Muscle of leg (tissue), 11 donors: Measurements from ENCODE around the gene PSENEN. TPM values are rescaled to one million over a fixed set of nuclear protein-coding genes. Genes with fewer than 3 reads are reported as not detected.

ENCODE experiments used
- DNase-seq: peaks from one replicate; pipeline ENCODE4 v3.0.0; 2013
- H3K27ac ChIP-seq: one replicate; pipeline ENCODE4 v1.5.1; 2013; ENCODE audit warnings: mild to moderate bottlenecking, low read length, control low read depth
- H3K27me3 ChIP-seq: one replicate; pipeline ENCODE4 v1.6.1; 2013; ENCODE audit warnings: low read length; ENCODE audit not compliant: control insufficient read depth, insufficient read depth
- H3K36me3 ChIP-seq: one replicate; pipeline ENCODE4 v1.6.1; 2013; ENCODE audit warnings: low read length; ENCODE audit not compliant: control insufficient read depth, insufficient read depth
- H3K4me1 ChIP-seq: one replicate; pipeline ENCODE4 v1.6.1; 2013; ENCODE audit warnings: low read length; ENCODE audit not compliant: control insufficient read depth, insufficient read depth
- H3K4me3 ChIP-seq: one replicate; pipeline ENCODE4 v1.5.1; 2013; ENCODE audit warnings: low read length, control low read depth
- H3K9me3 ChIP-seq: replicated peaks from 2 replicates; pipeline ENCODE4 v1.6.1; 2013; ENCODE audit warnings: low read depth, low read length; ENCODE audit not compliant: control insufficient read depth
- WGBS: methylation state at CpG from one replicate; pipeline ENCODE4 v1.1.5; 2013; ENCODE audit warnings: missing lambda C conversion rate; ENCODE audit not compliant: insufficient coverage; 5-methylcytosine and 5-hydroxymethylcytosine counted together
- polyA plus RNA-seq, 8 donors: library from polyadenylated mRNA; unstranded; fragments of 120-200 nt; gene quantifications; one replicate each; pipeline versions ENCODE4 v1.2.1 to v1.2.3, GENCODE V29; 2013; ENCODE audit warnings: inconsistent platforms in 1 of 8, low replicate concordance in 1 of 8; ENCODE audit not compliant: insufficient read length in 8 of 8, insufficient read depth in 1 of 8
- total RNA-seq: library from RNA; stranded (reverse); fragments of 120-200 nt; gene quantifications from one replicate; pipeline ENCODE4 v1.2.4, GENCODE V29; 2013

PSENEN gene
- total and polyA plus RNA-seq, 9 donors: 34.1 to 45.1 (median 37.1) TPM

DNA sequence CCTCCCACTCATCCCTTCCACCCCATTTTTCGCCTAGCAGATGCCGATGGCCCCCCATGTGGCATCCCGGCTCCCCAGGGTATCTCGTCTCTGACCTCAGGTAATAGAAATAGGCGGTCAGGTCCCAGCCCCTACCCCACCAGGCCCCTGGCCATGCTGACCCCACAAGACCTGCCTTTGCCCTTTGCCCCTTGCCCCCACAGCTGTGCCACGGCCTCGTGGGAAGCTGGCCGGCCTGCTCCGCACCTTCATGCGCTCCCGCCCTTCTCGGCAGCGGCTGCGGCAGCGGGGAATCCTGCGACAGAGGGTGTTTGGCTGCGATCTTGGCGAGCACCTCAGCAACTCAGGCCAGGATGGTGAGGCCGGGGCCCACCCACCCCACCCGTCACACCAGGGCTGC lies 35.3 kb downstream of the PSENEN start:
- no peaks in the 10 kb centered on the region for H3K27me3 ChIP-seq
- no peak overlapping the region for H3K4me3 ChIP-seq
- H3K36me3 ChIP-seq: peaks cover 49% of the 10 kb centered on the region
- peaks cover 12% of the 10 kb centered on the region for H3K4me1 ChIP-seq
- no peaks in the 10 kb centered on the region for H3K9me3 ChIP-seq
- no peak overlapping the region for H3K27ac ChIP-seq
- DNase-seq: no peak
- 94% methylated on average over 15 of the region's 20 CpGs for WGBS

DNA sequence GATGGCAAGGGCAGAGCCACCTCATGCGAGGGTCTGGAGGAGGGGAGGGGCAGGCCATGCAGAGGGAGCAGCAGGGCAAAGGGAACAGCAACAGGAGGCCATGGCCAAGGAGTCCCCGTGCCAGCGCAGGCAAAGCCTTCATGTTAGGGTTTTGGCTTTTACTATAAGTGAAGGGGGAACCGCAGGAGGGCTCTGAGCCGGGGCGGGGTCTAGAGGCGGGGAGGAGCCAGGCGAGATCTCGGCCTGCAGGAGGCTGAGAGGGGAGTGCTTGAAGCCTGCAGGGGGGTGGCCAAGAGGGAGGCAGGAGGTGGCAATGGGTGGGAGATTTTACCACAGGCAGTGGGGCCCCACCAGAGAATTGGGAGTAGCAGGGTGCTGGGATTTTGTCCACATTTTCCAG lies 36.2 kb downstream of the PSENEN start:
- no peaks in the 10 kb centered on the region for H3K27me3 ChIP-seq
- peaks cover 49% of the 10 kb centered on the region for H3K36me3 ChIP-seq
- H3K4me3 ChIP-seq: no peak overlapping the region
- 58% methylated on average over 8 of the region's 9 CpGs for WGBS
- H3K4me1 ChIP-seq: peaks cover 6% of the 10 kb centered on the region
- DNase-seq: no peak
- no peak overlapping the region for H3K27ac ChIP-seq
- no peaks in the 10 kb centered on the region for H3K9me3 ChIP-seq

DNA sequence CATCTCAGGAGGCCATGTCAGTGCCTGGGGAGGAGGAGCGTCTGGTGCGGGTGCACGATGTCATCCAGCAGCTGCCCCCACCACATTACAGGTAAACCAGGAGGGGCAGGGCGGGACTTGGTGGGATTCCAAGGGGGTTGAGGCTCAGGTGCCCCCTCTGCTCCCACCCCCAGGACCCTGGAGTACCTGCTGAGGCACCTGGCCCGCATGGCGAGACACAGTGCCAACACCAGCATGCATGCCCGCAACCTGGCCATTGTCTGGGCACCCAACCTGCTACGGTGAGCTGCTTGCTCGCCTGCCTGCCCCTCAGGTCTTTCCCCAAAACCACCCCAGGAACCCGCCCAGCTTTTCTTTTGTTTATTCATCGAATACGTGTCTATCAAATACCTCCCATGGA lies 37.1 kb downstream of the PSENEN start:
- no peaks in the 10 kb centered on the region for H3K27me3 ChIP-seq
- H3K4me1 ChIP-seq: no peaks in the 10 kb centered on the region
- no peak overlapping the region for H3K27ac ChIP-seq
- WGBS: 98% methylated on average over 8 of the region's 12 CpGs
- DNase-seq: no peak
- no peak overlapping the region for H3K4me3 ChIP-seq
- H3K9me3 ChIP-seq: no peaks in the 10 kb centered on the region
- H3K36me3 ChIP-seq: peaks cover 48% of the 10 kb centered on the region

DNA sequence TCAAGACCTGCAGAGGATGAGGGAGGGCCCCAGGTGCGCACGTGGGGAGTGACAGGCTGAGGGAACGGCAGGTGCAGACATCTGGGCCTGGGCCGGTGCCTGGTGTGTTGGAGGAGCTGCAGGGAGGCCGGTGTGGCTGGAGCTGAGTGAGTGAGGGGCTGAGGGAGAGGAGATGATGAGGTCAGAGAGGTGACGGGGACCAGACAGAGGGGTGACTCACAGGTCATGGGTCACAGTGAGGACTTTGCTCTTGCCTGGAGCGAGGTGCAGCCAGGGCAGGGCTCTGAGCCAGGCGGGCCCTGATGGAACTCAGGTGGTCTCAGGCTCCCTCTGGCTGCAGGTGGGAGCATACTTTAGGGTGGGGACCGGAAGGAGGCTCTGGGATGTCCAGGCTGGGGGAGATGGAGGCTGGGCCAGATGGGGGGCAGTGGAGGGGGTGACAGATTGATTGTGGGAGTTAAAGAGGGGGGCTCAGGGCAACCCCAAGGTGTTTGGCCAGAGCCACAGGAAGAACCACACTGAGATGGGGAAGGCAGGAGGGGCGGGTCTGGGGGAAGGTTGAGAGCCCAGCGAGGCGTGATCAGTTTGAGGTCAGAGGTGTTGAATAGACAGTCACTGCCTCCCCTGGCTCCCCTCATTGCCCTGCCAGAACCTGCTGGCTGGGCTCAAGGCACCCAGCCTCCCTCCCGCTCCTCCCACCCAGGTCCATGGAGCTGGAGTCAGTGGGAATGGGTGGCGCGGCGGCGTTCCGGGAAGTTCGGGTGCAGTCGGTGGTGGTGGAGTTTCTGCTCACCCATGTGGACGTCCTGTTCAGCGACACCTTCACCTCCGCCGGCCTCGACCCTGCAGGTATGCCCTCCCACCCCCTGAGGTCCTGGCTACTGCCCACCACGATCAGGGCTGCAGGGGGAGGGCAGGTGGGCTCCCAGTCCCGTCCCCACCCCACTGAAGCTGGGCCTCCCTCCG lies 38.3 kb downstream of the PSENEN start:
- peaks cover 40% of the 10 kb centered on the region for H3K36me3 ChIP-seq
- WGBS: 67% methylated on average over 20 of the region's 28 CpGs

DNA sequence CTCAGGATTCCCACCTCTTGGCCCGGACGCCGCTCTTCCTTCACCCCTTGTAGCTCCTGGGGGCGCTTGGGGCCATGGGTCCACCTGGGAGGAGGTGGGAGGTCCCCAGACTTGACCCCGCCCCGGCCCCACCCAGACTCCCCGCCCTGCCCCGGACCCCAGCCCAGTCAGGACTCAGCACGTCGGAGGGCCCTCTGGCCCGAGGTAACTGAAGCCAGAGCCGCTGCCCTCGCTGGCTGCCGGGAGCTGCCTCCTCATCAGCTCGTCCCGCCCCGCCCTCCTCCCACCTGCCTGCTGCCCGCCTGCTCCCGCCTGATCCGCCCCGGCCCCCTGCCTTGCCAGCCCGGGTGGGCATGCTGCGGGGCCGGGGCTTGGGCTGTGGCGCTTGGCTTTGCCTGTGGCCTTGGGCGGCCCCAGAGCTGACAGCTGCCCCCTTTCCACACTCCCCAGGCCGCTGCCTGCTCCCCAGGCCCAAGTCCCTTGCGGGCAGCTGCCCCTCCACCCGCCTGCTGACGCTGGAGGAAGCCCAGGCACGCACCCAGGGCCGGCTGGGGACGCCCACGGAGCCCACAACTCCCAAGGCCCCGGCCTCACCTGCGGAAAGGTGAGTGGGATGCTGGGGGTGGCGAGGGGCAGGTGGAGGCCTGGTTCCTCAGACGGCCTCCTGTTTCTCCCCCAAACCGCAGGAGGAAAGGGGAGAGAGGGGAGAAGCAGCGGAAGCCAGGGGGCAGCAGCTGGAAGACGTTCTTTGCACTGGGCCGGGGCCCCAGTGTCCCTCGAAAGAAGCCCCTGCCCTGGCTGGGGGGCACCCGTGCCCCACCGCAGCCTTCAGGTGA lies 39.3 kb downstream of the PSENEN start:
- Histone ChIP-seq H3K4me1 (no peaks in the 10 kb centered on the region), H3K27me3 (no peaks in the 10 kb centered on the region), H3K4me3 (no peak overlapping the region), H3K36me3 (peaks cover 35% of the 10 kb centered on the region), H3K27ac (no peak overlapping the region), H3K9me3 (no peaks in the 10 kb centered on the region)
- peak; percentile 1 for DNase-seq
- 60% methylated on average over 35 of the region's 45 CpGs for WGBS

More for the DNA sequence above, 38.3 kb downstream of the PSENEN start:
- Histone ChIP-seq H3K9me3 (no peaks in the 10 kb centered on the region), H3K27ac (no peak overlapping the region), H3K4me3 (no peak overlapping the region), H3K27me3 (no peaks in the 10 kb centered on the region), H3K4me1 (no peaks in the 10 kb centered on the region)
- DNase-seq: peak; percentile 4

DNA sequence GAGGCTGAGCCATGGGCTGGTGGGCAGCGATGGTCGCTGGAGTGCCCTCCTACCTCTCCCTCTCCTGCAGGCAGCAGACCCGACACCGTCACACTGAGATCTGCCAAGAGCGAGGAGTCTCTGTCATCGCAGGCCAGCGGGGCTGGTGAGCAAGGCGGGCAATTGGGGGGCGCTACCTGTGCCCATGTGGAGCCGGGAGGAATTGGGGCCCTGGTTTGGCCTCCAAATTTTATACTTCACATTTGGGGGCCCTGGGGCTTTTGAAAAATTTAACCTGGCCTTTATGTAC lies 39.8 kb downstream of the PSENEN start:
- WGBS: 79% methylated on average over 5 of the region's 10 CpGs
- peak; percentile 1 for DNase-seq
- H3K9me3 ChIP-seq: no peaks in the 10 kb centered on the region
- H3K4me3 ChIP-seq: no peak overlapping the region
- H3K27me3 ChIP-seq: no peaks in the 10 kb centered on the region
- no peak overlapping the region for H3K27ac ChIP-seq
- peaks cover 32% of the 10 kb centered on the region for H3K36me3 ChIP-seq
- H3K4me1 ChIP-seq: no peaks in the 10 kb centered on the region

DNA sequence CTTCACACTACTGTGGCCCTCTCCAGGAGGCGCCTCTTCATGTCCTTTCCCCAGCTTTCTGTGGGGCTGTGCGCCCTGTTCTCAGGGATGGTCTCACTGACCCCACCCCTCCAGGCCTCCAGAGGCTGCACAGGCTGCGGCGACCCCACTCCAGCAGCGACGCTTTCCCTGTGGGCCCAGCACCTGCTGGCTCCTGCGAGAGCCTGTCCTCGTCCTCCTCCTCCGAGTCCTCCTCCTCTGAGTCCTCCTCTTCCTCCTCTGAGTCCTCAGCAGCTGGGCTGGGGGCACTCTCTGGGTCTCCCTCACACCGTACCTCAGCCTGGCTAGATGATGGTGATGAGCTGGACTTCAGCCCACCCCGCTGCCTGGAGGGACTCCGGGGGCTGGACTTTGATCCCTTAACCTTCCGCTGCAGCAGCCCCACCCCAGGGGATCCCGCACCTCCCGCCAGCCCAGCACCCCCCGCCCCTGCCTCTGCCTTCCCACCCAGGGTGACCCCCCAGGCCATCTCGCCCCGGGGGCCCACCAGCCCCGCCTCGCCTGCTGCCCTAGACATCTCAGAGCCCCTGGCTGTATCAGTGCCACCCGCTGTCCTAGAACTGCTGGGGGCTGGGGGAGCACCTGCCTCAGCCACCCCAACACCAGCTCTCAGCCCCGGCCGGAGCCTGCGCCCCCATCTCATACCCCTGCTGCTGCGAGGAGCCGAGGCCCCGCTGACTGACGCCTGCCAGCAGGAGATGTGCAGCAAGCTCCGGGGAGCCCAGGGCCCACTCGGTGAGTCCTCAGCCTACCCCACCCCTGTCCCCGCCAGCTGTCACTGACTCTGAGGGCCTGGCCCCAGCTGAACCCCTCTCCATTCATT lies 41.1 kb downstream of the PSENEN start:
- WGBS: 78% methylated on average over 26 of the region's 31 CpGs
- H3K4me3 ChIP-seq: no peak overlapping the region
- peaks cover 22% of the 10 kb centered on the region for H3K36me3 ChIP-seq
- H3K9me3 ChIP-seq: no peaks in the 10 kb centered on the region
- DNase-seq: peak; percentile 1
- no peaks in the 10 kb centered on the region for H3K27me3 ChIP-seq
- no peak overlapping the region for H3K27ac ChIP-seq
- H3K4me1 ChIP-seq: no peaks in the 10 kb centered on the region

DNA sequence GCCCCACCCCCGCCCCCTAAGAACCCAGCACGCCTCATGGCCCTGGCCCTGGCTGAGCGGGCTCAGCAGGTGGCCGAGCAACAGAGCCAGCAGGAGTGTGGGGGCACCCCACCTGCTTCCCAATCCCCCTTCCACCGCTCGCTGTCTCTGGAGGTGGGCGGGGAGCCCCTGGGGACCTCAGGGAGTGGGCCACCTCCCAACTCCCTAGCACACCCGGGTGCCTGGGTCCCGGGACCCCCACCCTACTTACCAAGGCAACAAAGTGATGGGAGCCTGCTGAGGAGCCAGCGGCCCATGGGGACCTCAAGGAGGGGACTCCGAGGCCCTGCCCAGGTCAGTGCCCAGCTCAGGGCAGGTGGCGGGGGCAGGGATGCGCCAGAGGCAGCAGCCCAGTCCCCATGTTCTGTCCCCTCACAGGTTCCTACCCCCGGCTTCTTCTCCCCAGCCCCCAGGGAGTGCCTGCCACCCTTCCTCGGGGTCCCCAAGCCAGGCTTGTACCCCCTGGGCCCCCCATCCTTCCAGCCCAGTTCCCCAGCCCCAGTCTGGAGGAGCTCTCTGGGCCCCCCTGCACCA lies 41.9 kb downstream of the PSENEN start:
- Histone ChIP-seq H3K4me1 (no peaks in the 10 kb centered on the region), H3K27ac (no peak overlapping the region), H3K4me3 (no peak overlapping the region), H3K36me3 (peaks cover 15% of the 10 kb centered on the region), H3K27me3 (no peaks in the 10 kb centered on the region), H3K9me3 (no peaks in the 10 kb centered on the region)
- DNase-seq: no peak
- WGBS: 89% methylated on average over 8 of the region's 15 CpGs

DNA sequence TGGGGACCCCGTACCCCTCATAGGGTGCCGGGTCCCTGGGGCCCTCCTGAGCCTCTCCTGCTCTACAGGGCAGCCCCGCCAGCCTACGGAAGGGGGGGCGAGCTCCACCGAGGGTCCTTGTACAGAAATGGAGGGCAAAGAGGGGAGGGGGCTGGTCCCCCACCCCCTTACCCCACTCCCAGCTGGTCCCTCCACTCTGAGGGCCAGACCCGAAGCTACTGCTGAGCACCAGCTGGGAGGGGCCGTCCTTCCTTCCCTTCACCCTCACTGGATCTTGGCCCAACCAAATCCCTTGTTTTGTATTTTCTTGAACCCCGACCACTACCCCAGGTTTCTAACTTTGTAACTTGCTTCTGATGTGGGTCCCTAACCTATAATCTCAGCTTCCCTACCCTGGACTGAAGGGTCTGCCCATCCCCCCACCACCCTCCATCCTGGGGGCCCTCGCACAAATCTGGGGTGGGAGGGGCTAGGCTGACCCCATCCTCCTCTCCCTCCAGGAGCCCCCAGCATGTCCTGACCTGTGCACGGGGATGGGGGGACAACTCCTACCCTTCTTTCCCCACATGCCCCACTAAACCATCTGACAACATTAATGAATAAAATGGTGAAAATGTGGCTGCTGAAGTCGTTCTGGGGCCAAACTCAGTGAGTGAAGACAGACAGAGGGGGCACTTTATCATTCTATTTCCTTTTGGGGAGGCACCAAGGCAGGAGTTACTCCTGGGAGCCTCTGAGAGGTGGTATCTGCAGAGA lies 42.9 kb downstream of the PSENEN start:
- no peak for DNase-seq
- Histone ChIP-seq H3K9me3 (no peaks in the 10 kb centered on the region), H3K4me1 (no peaks in the 10 kb centered on the region), H3K27me3 (no peaks in the 10 kb centered on the region), H3K4me3 (no peak overlapping the region), H3K36me3 (peaks cover 9% of the 10 kb centered on the region), H3K27ac (no peak overlapping the region)
- 73% methylated on average over 4 of the region's 12 CpGs for WGBS
